H1 (cell line): Measurements from ENCODE around the gene ADAMTS16. TPM values are rescaled to one million over a fixed set of nuclear protein-coding genes. Genes with fewer than 3 reads are reported as not detected.

Source experiments
- RNF2 ChIP-seq: fragments of 200-900, 300-1000 bp; sonication (generic); IDR thresholded peaks from 2 replicates; pipeline ENCODE4 v1.7.1; 2016; ENCODE audit warnings: borderline replicate concordance, low read depth, mild to moderate bottlenecking, antibody characterized with exemption, low read length; ENCODE audit not compliant: poor library complexity, severe bottlenecking; ENCODE audit errors: missing control alignments
- TEAD4 ChIP-seq: IDR thresholded peaks from 2 replicates; pipeline ENCODE4 v1.6.1; 2012; ENCODE audit warnings: low read depth, low read length, inconsistent platforms, mixed read lengths
- polyA plus RNA-seq, 7 experiments: library from polyadenylated mRNA; depleted of rRNA in 3 of 7; stranded (reverse) in 5 of 7; unstranded in 2 of 7; fragments of >200 nt in 5 of 7; fragments of 200-250 nt in 2 of 7; gene quantifications; 1 replicate in 5 of 7; 2 replicates in 1 of 7; 4 replicates in 1 of 7; pipeline versions ENCODE4 v1.2.1 to v1.2.3, GENCODE V29; 2011 to 2013; ENCODE audit warnings: missing spikeins in 2 of 7, mixed read lengths in 2 of 7
- total RNA-seq: library from RNA; stranded (reverse); fragmentation: NEBNext Ultra II Directional; extraction: Animal tissue kit (Norgen Biotek cat#: 25700); gene quantifications from 2 replicates; pipeline ENCODE4 v1.2.1, GENCODE V29; 2021

Gene ADAMTS16
- total and polyA plus RNA-seq, 2 of the 8 experiments (the other 6 are each of a cell fraction or from before 2014, with no cell fraction given): 3.7 to 16.0 TPM

- TF ChIP-seq TEAD4 (no peak), RNF2 (no peak)
Observed at GRCh38 chr5:5198135-5198534, 58.0 kb downstream of the ADAMTS16 start (continued).
